Muscle layer of duodenum (tissue), 2 donors: Measurements from ENCODE around the gene BBS9.

Source experiments
- H3K27ac ChIP-seq: one replicate; pipeline ENCODE4 v1.7.0; 2013; ENCODE audit warnings: mild to moderate bottlenecking, low read length
- H3K27me3 ChIP-seq: one replicate; pipeline ENCODE4 v1.7.0; 2013; ENCODE audit warnings: low read depth, mild to moderate bottlenecking, control low read depth, low read length
- H3K36me3 ChIP-seq, 2 donors: one replicate each; pipeline ENCODE4 v1.7.0; 2013; ENCODE audit warnings: low read length in 2 of 2, control low read depth in 1 of 2, mild to moderate bottlenecking in 1 of 2; ENCODE audit not compliant: insufficient read depth in 2 of 2, control insufficient read depth in 1 of 2
- H3K4me1 ChIP-seq, 2 donors: one replicate each; pipeline ENCODE4 v1.7.0; 2013; ENCODE audit warnings: low read length in 2 of 2, mild to moderate bottlenecking in 2 of 2, control low read depth in 1 of 2, moderate library complexity in 1 of 2; ENCODE audit not compliant: insufficient read depth in 2 of 2, control insufficient read depth in 1 of 2
- H3K4me3 ChIP-seq, 2 donors: one replicate each; pipeline ENCODE4 v1.7.0; 2013; ENCODE audit warnings: low read length in 2 of 2, low read depth in 1 of 2, mild to moderate bottlenecking in 1 of 2
- H3K9me3 ChIP-seq, 2 donors: one replicate each; pipeline ENCODE4 v1.7.0; 2013; ENCODE audit warnings: low read length in 2 of 2, control low read depth in 1 of 2, mild to moderate bottlenecking in 1 of 2; ENCODE audit not compliant: control insufficient read depth in 1 of 2
- donor health status: healthy.

The BBS9 gene

DNA sequence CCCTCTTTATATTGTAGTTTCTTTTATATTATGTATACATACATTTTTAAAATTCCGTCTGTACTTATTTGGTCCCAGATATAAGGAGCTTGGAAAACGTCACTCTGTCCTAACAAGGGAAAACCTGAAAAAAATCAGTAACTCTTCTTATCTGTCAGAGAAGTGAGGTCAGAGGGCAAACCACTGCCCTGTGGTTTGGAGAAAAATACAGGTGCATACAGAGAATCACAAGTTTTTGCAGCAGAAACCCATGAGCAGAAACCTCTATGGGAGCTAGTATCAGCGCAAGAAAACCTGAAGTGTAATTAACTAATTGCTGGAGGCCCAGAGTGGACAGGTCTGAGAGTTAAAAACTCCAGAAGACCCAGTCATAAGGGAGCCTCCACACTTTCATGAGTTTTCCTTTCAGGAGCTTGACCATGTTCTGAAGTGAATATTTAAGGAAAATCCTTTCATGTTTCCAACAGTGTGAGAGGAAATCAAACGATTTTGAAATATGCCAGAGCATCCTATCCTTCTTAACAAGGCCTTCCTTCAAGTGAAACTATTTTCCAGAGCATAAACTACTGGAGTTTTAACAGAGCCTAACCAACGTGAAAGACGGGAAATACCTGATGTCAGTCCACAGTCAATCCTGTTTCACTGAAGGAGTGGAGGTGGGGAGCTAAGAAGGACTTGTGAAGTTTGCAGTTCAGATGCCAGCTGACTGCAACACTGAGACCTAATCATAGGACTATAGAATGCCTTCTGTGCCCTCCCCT is 485.2 kb downstream of the BBS9 start:
- Histone ChIP-seq H3K27me3 (no peaks in the 10 kb centered on the region), H3K4me1 (no peaks in the 10 kb centered on the region), H3K36me3 (no peaks in the 10 kb centered on the region), H3K9me3 (no peaks in the 10 kb centered on the region), H3K4me3 (no peak overlapping the region), H3K27ac (no peak overlapping the region)

DNA sequence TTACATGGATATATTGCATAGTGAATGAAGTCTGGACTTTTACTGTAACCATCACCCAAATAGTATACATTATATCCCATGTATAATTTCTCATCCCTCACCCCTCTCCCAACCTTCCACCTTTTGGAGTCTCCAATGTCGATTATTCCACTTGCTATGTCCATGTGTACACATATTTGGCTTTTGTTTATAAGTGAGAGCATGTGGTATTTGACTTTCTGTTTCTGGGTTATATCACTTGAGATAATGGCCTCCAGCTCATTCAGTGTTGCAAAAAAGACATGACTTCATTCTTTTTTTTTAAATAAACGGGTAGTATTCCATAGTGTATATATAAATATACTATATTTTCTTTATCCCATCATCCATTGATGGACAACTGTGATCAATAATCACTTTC is 487.4 kb downstream of the BBS9 start:
- Histone ChIP-seq H3K27ac (no peak overlapping the region), H3K36me3 (no peaks in the 10 kb centered on the region), H3K27me3 (no peaks in the 10 kb centered on the region), H3K4me1 (no peaks in the 10 kb centered on the region), H3K4me3 (no peak overlapping the region), H3K9me3 (no peaks in the 10 kb centered on the region)

DNA sequence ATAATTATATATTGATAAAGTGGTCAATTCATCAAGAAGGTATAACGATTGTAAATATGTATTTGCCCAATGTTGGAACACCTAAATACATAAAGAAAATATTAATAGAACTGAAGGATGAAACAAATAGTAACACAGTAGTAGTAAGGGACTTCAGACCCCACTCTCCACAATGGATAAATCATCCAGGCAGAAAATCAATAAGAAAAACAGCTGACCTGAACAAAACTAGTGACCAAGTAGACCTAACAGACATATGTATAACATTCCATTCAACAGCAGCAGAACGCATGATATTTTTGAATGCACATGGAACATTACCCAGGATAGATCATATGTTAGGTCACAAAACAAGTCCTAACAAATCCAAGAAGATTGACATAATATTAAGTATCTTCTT is 489.9 kb downstream of the BBS9 start:
- H3K4me3 ChIP-seq = no peak overlapping the region
- no peaks in the 10 kb centered on the region for H3K4me1 ChIP-seq
- no peak overlapping the region for H3K27ac ChIP-seq
- H3K27me3 ChIP-seq = no peaks in the 10 kb centered on the region
- no peaks in the 10 kb centered on the region for H3K9me3 ChIP-seq
- no peaks in the 10 kb centered on the region for H3K36me3 ChIP-seq

DNA sequence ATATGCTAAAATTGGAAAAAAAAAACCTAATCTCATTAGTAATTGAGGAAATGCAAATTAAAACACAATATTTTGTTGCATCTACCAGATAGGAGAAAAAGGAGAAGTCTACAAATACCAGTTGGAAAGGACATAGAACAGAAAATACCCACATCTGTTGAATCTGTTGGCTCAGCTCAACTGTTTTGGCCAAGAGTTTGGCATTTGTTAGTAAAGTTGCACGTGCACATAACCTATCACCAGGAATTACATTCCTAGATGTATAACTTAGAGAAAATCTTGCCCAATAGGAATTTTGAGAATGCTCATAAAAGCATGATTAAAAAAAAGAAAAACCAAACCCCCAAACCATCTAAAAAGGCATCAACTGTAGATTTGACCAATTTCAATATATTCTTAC is 493.9 kb downstream of the BBS9 start:
- Histone ChIP-seq H3K27me3 (no peaks in the 10 kb centered on the region), H3K27ac (no peak overlapping the region), H3K9me3 (no peaks in the 10 kb centered on the region), H3K4me1 (no peaks in the 10 kb centered on the region), H3K36me3 (no peaks in the 10 kb centered on the region), H3K4me3 (no peak overlapping the region)

DNA sequence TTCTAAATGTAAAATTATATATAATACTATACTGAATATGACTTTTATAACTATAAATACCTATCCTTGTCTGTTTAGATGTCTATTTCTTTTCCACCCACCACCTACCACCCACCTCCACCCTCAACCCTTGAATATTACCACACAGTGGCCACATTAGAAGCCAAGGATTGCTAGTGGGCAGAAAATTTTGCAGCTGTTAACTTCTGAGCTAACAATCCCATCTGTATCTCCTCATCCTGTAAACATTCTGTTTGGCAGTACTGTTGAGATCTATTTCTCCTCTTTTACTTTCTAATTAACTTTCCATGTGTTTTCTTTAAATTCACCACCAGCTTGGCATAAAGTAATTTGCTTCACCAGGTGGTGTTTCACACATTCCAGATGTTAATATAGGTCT is 494.9 kb downstream of the BBS9 start:
- H3K36me3 ChIP-seq = no peaks in the 10 kb centered on the region

DNA sequence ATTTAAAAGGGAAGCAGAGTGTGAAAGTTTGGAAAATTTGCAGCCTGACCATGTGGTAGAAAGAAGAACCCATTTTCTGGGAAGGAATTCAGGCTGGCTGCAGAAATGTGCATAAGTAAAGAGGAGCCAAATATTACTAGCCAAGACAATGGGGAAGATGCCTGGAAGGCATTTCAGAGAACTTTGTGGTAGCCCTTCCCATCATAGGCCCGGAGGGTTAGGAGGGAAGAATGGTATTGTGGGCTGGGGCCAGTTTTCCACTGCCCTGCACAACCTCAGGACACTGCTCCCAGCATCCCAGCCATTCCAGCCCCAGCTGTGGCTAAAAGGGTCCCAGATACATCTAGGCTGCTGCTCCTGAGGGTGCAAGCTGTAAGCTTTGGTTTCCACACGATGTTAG is 497.5 kb downstream of the BBS9 start:
- no peaks in the 10 kb centered on the region for H3K4me1 ChIP-seq
- H3K27ac ChIP-seq = no peak overlapping the region
- no peak overlapping the region for H3K4me3 ChIP-seq
- no peaks in the 10 kb centered on the region for H3K36me3 ChIP-seq
- no peaks in the 10 kb centered on the region for H3K9me3 ChIP-seq
- H3K27me3 ChIP-seq = no peaks in the 10 kb centered on the region

More for the DNA sequence above, 494.9 kb downstream of the BBS9 start:
- no peaks in the 10 kb centered on the region for H3K27me3 ChIP-seq
- H3K27ac ChIP-seq = no peak overlapping the region
- no peaks in the 10 kb centered on the region for H3K4me1 ChIP-seq
- H3K4me3 ChIP-seq = no peak overlapping the region
- no peaks in the 10 kb centered on the region for H3K9me3 ChIP-seq

DNA sequence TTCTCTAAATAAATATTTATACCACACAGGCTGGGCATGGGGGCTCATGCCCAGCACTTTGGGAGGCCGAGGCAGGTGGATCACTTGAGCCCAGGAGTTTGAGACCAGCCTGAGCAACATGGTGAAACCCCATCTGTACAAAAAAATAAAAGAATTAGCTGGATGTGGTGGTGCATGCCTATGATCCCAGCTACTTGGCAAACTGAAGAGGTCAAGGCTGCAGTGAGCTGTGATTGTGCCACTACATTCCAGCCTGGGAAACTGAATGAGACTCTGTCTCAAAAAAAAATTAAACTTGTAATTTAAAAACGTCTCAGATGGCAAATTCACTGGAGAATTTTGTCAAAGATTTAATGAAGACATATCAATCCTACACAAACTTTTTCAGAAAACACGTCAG is 498.4 kb downstream of the BBS9 start:
- no peaks in the 10 kb centered on the region for H3K4me1 ChIP-seq
- H3K27me3 ChIP-seq = no peaks in the 10 kb centered on the region
- no peaks in the 10 kb centered on the region for H3K36me3 ChIP-seq
- H3K4me3 ChIP-seq = no peak overlapping the region
- no peaks in the 10 kb centered on the region for H3K9me3 ChIP-seq
- no peak overlapping the region for H3K27ac ChIP-seq

DNA sequence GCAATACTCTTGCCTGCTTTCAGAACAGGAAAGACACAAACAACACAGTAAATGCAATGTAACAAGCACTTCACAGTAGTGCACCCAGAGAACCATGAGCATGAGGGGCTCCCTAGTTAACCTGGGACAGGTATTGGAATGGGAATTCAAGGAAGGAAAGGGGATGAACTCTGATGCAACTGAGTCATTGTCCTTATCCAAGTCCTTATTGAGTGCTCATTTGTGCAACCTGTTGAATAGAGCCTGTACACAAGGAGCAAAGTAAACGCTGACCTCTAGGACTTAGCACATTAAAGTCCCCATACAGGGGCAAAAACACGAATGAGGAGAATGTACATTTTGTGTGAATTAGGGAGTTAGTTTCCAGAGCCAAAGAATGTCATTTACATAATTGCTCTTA is 499.5 kb downstream of the BBS9 start:
- Histone ChIP-seq H3K36me3 (no peaks in the 10 kb centered on the region), H3K27ac (no peak overlapping the region), H3K4me3 (no peak overlapping the region), H3K4me1 (no peaks in the 10 kb centered on the region), H3K9me3 (no peaks in the 10 kb centered on the region), H3K27me3 (no peaks in the 10 kb centered on the region)

DNA sequence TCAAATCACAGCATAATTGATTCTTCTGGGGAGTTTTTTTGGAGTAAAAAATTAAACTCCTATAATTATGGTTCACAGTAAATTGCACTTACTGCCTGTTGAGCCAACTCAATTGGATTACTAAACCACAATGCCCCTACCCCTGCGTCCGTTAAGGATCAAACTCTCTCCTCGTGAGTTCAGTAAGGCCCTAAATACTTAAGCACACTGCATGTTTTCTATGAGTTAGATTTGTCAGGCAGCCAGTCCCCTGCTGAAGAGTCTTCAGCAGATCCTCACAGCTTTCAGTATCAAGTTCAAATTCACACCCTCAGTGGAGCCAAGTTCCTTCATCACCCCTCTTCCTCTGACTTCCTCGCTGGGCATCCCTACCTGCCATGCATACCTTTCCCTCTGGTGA is 501.0 kb downstream of the BBS9 start:
- Histone ChIP-seq H3K27me3 (no peaks in the 10 kb centered on the region), H3K36me3 (no peaks in the 10 kb centered on the region), H3K27ac (no peak overlapping the region), H3K9me3 (no peaks in the 10 kb centered on the region), H3K4me3 (no peak overlapping the region), H3K4me1 (no peaks in the 10 kb centered on the region)

DNA sequence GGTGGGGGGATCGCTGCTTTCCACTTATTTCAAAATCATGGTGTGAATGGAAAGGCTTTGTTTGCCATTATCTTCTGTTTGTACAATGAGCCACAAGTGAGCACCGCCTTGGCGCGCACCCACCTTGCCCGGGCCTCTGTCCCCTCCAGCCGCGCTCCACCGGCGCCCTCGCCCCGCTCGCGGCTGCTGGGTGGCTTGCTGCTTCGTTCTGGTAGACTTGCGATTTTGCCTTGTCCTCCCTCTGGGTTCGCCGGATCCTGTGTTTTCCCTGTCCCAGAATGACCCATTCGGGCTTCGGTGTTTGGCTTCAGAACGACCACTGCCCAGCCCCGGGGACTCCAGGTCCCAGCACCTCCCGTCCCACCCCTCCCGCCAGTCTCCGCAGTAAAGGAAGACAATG is 503.0 kb downstream of the BBS9 start:
- Histone ChIP-seq H3K36me3 (no peaks in the 10 kb centered on the region), H3K4me3 (no peak overlapping the region), H3K4me1 (no peaks in the 10 kb centered on the region), H3K9me3 (no peaks in the 10 kb centered on the region), H3K27me3 (no peaks in the 10 kb centered on the region), H3K27ac (no peak overlapping the region)

DNA sequence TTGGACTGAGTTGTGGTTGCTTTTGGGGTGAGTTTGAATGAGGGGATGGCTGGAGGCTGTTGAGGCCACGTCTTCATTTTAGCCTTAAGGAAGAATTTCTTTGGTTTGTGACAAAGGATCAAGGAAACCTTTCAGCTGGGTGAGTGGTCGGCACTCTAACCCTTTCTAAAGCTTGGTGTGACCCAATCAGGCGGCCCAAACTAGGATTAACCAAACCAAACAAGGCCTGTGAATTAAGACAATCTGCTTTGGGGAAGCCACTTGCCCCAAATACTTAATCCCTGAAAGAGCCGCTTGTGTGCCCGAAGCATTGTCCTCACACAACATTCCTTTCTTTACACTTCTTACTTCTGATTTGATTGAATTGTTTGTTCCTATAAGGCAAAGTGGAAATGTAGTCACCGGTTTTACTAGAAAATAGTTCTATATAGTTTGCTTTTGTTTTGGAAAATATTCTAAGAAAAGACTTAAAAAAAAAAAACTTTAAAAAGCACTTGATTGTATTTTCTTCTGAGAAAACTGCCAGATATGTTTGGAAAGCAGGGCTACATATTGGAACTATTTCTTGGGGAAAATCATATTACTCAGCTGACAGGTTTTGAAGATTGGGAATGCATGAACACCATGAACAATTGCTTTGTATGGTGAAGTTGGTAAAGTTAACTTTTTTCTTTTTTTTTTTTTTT is 503.6 kb downstream of the BBS9 start:
- H3K27ac ChIP-seq = no peak overlapping the region
- no peaks in the 10 kb centered on the region for H3K27me3 ChIP-seq
- H3K4me1 ChIP-seq = no peaks in the 10 kb centered on the region
- H3K4me3 ChIP-seq = no peak overlapping the region
- H3K36me3 ChIP-seq = no peaks in the 10 kb centered on the region
- no peaks in the 10 kb centered on the region for H3K9me3 ChIP-seq

DNA sequence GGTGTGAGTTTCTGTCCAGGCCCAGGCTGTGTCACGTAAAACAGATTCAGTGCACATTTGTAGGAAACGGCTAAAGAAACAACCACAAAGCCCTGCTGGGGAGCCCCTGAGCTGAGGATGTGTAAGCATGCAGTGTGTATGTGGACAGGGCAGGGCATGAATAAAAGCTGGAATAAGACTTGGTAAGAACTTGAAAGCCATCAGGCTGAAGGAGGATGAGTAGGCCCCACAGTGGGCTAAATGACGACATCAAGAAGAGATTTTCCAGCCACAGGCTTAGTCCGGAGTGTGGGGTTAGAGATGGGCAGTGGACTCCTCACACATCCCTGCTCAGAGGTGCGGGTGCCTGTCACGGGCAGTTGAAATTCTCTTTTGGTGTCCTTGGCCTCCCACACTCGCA is 505.2 kb downstream of the BBS9 start:
- H3K27me3 ChIP-seq = no peaks in the 10 kb centered on the region
- no peak overlapping the region for H3K27ac ChIP-seq
- H3K9me3 ChIP-seq = no peaks in the 10 kb centered on the region
- no peaks in the 10 kb centered on the region for H3K36me3 ChIP-seq
- H3K4me1 ChIP-seq = no peaks in the 10 kb centered on the region
- H3K4me3 ChIP-seq = no peak overlapping the region
